ENCODE data around the gene TMBIM6. TPM values are rescaled to one million over a fixed set of nuclear protein-coding genes. Genes with fewer than 3 reads are reported as not detected.

Gene TMBIM6
- total RNA-seq, 1 donor from 2014 or later: 370 TPM

DNA sequence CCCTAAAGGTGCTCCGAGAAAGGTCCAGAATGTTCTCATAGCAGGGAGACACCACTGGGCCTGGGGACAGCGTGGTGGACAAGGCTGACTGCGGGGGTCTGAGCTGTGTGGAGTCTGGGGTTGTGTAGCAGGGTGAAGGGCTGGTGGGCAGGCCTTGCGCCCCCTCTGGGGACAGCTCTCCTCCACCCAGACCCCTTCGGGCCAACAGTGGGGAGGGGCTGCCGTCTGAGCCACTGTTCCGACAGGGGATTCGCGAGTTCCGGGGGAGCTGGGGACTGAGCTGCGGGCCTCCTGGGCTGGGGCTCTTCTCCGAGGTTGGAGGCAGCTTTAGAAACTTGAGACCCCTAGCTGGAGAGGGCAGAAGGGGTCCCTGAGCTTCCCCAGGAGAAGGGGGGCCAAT, 54.8 kb downstream of the TMBIM6 start:
- no peaks in the 10 kb centered on the region for H3K4me1 Mint-ChIP-seq

GRCh38 chr12:49796606-49797448, 55.5 kb downstream of the TMBIM6 start:
- DNase-seq (ENCODE audit: low read depth, low spot score): no peak
- Mint-ChIP-seq H3K27me3 (ENCODE audit: low read depth) (no peaks in the 10 kb centered on the region), H3K9me3 (no peaks in the 10 kb centered on the region), H3K36me3 (ENCODE audit: low read depth) (peaks cover 6% of the 10 kb centered on the region), H3K4me1 (no peaks in the 10 kb centered on the region), H3K27ac (ENCODE audit: unreplicated experiment) (no peak overlapping the region), H3K4me3 (no peak overlapping the region)
- TF ChIP-seq, protein P1, sequence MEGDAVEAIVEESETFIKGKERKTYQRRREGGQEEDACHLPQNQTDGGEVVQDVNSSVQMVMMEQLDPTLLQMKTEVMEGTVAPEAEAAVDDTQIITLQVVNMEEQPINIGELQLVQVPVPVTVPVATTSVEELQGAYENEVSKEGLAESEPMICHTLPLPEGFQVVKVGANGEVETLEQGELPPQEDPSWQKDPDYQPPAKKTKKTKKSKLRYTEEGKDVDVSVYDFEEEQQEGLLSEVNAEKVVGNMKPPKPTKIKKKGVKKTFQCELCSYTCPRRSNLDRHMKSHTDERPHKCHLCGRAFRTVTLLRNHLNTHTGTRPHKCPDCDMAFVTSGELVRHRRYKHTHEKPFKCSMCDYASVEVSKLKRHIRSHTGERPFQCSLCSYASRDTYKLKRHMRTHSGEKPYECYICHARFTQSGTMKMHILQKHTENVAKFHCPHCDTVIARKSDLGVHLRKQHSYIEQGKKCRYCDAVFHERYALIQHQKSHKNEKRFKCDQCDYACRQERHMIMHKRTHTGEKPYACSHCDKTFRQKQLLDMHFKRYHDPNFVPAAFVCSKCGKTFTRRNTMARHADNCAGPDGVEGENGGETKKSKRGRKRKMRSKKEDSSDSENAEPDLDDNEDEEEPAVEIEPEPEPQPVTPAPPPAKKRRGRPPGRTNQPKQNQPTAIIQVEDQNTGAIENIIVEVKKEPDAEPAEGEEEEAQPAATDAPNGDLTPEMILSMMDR (conservative IDR thresholded peaks at IDR 0.05): no peak

More for the DNA sequence above, 54.8 kb downstream of the TMBIM6 start:
- no peak overlapping the region for H3K4me3 Mint-ChIP-seq
- no peak overlapping the region for H3K27ac Mint-ChIP-seq (ENCODE audit: unreplicated experiment)
- no peak for DNase-seq (ENCODE audit: low read depth, low spot score)
- no peaks in the 10 kb centered on the region for H3K27me3 Mint-ChIP-seq (ENCODE audit: low read depth)
- peaks cover 6% of the 10 kb centered on the region for H3K36me3 Mint-ChIP-seq (ENCODE audit: low read depth)
- TF ChIP-seq, protein P1 (conservative IDR thresholded peaks at IDR 0.05): no peak
- H3K9me3 Mint-ChIP-seq: no peaks in the 10 kb centered on the region

DNA sequence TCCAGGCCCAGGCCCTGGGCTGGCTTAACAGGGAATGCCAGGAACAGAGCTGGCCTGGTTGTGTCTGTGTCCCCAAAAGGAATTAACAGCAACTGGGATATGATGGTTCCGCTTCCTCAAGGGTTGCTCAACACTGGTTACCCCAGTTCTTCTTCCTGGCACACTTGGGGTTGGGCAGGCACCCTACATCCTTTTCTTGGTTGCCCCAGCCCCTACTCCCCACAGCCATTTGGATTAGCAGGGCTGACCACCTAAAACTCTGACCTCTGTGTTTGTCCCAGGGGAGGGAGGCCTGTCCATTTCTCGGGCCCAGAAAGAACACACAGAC, 56.1 kb downstream of the TMBIM6 start:
- H3K4me3 Mint-ChIP-seq: no peak overlapping the region
- H3K4me1 Mint-ChIP-seq: no peaks in the 10 kb centered on the region
- no peak for DNase-seq (ENCODE audit: low read depth, low spot score)
- H3K27me3 Mint-ChIP-seq (ENCODE audit: low read depth): no peaks in the 10 kb centered on the region
- H3K27ac Mint-ChIP-seq (ENCODE audit: unreplicated experiment): no peak overlapping the region
- peaks cover 6% of the 10 kb centered on the region for H3K36me3 Mint-ChIP-seq (ENCODE audit: low read depth)
- TF ChIP-seq, protein P1 (conservative IDR thresholded peaks at IDR 0.05): no peak
- H3K9me3 Mint-ChIP-seq: no peaks in the 10 kb centered on the region

DNA sequence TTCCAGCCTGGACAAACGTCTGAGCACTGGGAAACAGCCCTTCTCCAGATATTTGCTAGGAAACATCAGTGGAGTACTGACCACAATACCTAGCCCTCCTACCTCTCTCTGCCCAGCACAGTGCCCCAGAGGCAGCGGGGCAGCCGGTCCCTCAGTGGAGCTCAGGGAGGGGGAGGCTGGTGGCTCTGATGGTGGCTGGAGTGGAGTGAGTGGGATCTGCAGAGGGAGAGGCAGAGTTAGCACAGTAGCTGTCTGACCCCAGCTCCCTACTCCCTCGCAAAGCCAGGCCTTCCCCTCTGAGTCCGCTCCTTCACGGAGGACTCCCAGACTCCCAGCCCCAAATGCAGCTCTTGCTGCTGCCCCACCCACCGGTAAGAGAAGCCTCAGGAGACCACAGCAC, 56.9 kb downstream of the TMBIM6 start:
- H3K9me3 Mint-ChIP-seq: no peaks in the 10 kb centered on the region
- no peaks in the 10 kb centered on the region for H3K4me1 Mint-ChIP-seq
- H3K36me3 Mint-ChIP-seq (ENCODE audit: low read depth): peaks cover 8% of the 10 kb centered on the region
- H3K4me3 Mint-ChIP-seq: no peak overlapping the region
- no peak for DNase-seq (ENCODE audit: low read depth, low spot score)
- no peaks in the 10 kb centered on the region for H3K27me3 Mint-ChIP-seq (ENCODE audit: low read depth)
- no peak overlapping the region for H3K27ac Mint-ChIP-seq (ENCODE audit: unreplicated experiment)
- TF ChIP-seq, protein P1 (conservative IDR thresholded peaks at IDR 0.05): no peak

DNA sequence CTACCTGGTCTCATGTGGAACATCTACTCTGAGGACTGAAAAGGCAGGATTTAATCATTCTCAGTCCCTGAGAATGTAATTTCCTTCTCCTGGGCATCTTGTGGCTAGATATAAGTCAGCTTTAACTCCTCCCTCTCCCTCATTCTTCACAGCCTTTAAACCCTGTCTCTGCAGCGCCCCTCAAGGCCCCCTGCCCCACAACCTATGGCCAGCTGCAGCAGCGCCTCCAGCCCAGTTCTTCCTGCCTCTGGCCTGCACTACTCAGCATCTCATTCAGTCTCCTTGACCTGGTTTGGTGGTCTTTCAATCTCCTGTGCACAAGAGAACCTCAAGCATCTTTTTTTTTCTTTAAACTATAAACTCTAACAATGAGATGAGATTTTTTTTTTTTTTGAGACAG, 57.6 kb downstream of the TMBIM6 start:
- Mint-ChIP-seq H3K4me1 (no peaks in the 10 kb centered on the region), H3K27me3 (ENCODE audit: low read depth) (no peaks in the 10 kb centered on the region), H3K9me3 (no peaks in the 10 kb centered on the region), H3K27ac (ENCODE audit: unreplicated experiment) (no peak overlapping the region), H3K4me3 (no peak overlapping the region), H3K36me3 (ENCODE audit: low read depth) (peaks cover 8% of the 10 kb centered on the region)
- no peak for DNase-seq (ENCODE audit: low read depth, low spot score)
- TF ChIP-seq, protein P1 (conservative IDR thresholded peaks at IDR 0.05): no peak

All from neural crest cell (in vitro differentiated cells).